ENCODE data around the gene MAP2K5.

DNA sequence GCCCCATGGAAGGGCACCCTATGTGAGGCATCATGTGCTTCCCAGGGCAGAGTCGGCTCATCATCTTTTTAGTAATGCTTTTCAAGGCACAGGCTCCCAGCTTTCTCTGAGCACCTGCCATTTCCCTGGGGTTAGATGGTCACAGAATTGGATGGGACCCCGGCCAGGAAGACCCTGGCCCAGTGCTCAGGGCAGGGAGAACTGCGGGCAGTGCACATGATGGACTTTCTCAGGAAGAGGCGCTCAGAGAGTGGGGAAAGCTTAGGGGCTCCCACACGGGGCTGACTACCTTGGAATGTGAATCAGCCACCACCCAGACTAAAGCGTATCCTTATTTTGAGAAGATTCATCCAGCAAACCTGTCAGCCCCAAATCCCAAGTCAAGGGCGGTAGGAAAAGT, 266.3 kb downstream of the MAP2K5 start:
- no peak for TF ChIP-seq EZH2 (IDR thresholded peaks at IDR 0.05; ENCODE audit: insufficient read depth, low read length)
- TF ChIP-seq, protein P1, sequence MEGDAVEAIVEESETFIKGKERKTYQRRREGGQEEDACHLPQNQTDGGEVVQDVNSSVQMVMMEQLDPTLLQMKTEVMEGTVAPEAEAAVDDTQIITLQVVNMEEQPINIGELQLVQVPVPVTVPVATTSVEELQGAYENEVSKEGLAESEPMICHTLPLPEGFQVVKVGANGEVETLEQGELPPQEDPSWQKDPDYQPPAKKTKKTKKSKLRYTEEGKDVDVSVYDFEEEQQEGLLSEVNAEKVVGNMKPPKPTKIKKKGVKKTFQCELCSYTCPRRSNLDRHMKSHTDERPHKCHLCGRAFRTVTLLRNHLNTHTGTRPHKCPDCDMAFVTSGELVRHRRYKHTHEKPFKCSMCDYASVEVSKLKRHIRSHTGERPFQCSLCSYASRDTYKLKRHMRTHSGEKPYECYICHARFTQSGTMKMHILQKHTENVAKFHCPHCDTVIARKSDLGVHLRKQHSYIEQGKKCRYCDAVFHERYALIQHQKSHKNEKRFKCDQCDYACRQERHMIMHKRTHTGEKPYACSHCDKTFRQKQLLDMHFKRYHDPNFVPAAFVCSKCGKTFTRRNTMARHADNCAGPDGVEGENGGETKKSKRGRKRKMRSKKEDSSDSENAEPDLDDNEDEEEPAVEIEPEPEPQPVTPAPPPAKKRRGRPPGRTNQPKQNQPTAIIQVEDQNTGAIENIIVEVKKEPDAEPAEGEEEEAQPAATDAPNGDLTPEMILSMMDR (IDR thresholded peaks at IDR 0.05; ENCODE audit: insufficient read depth, low read depth, low read length), result no peak

Measured in astrocyte (in vitro differentiated cells and primary cell).